GM18873 (cell line): Measurements from ENCODE around the gene LRRC15.

Experiments
- ATAC-seq: cut with Tn5 transposase; IDR thresholded peaks from one replicate; pipeline ENCODE4 v1.9.1; 2021; ENCODE audit warnings: mild to moderate bottlenecking, moderate library complexity, moderate number of reproducible peaks; ENCODE audit not compliant: unreplicated experiment, low FRiP score

Gene LRRC15

GRCh38 chr3:194306109-194306686 is 63.3 kb downstream of the LRRC15 start:
- peak; percentile 44 for ATAC-seq

- no peak for ATAC-seq
These were observed 64.0 kb downstream of the LRRC15 start for GRCh38 chr3:194305356-194306108.
